Measurements from ENCODE around the gene CCDC136.

The CCDC136 gene

GRCh38 chr7:128752251-128752650 is 39.5 kb upstream of the CCDC136 start:
- DNase-seq (ENCODE audit: low read depth): no peak
- no peak for TF ChIP-seq CTCF (IDR thresholded peaks at IDR 0.05; ENCODE audit: low read depth, low read length, missing control alignments)
- H3K4me3 ChIP-seq (ENCODE audit: low read depth, low read length): no peak overlapping the region

GRCh38 chr7:128755075-128755818 is 36.5 kb upstream of the CCDC136 start:
- no peak for DNase-seq (ENCODE audit: low read depth)
- TF ChIP-seq CTCF (IDR thresholded peaks at IDR 0.05; ENCODE audit: low read depth, low read length, missing control alignments): no peak
- no peak overlapping the region for H3K4me3 ChIP-seq (ENCODE audit: low read depth, low read length)

- no peak for DNase-seq (ENCODE audit: low read depth)
- no peak for TF ChIP-seq CTCF (IDR thresholded peaks at IDR 0.05; ENCODE audit: low read depth, low read length, missing control alignments)
These were observed 35.8 kb upstream of the CCDC136 start for GRCh38 chr7:128755819-128756476.

GRCh38 chr7:128757203-128757602 is 34.6 kb upstream of the CCDC136 start:
- no peak for TF ChIP-seq CTCF (IDR thresholded peaks at IDR 0.05; ENCODE audit: low read depth, low read length, missing control alignments)
- no peak for DNase-seq (ENCODE audit: low read depth)
- no peak overlapping the region for H3K4me3 ChIP-seq (ENCODE audit: low read depth, low read length)

More at GRCh38 chr7:128755819-128756476, 35.8 kb upstream of the CCDC136 start:
- no peak overlapping the region for H3K4me3 ChIP-seq (ENCODE audit: low read depth, low read length)

GRCh38 chr7:128758553-128758952 is 33.2 kb upstream of the CCDC136 start:
- no peak overlapping the region for H3K4me3 ChIP-seq (ENCODE audit: low read depth, low read length)
- TF ChIP-seq CTCF (IDR thresholded peaks at IDR 0.05; ENCODE audit: low read depth, low read length, missing control alignments): no peak
- DNase-seq (ENCODE audit: low read depth): no peak

GRCh38 chr7:128759242-128759641 is 32.5 kb upstream of the CCDC136 start:
- TF ChIP-seq CTCF (IDR thresholded peaks at IDR 0.05; ENCODE audit: low read depth, low read length, missing control alignments): no peak
- no peak overlapping the region for H3K4me3 ChIP-seq (ENCODE audit: low read depth, low read length)
- no peak for DNase-seq (ENCODE audit: low read depth)

Data from GM12864 (cell line).